Measurements from ENCODE around the gene CLASRP.
A peak's percentile ranks its signal among the peaks of the same experiment; 100 is the strongest.
"Not testable (repeated sequence)": the region's sequence is repeated elsewhere in the genome, so short reads cannot be mapped to it uniquely, and the experiment has no call there.

Gene CLASRP

GRCh38 chr19:45106363-45106762 is 67.5 kb downstream of the CLASRP start:
- not testable (repeated sequence) for DNase-seq

GRCh38 chr19:45107621-45108150 is 68.8 kb downstream of the CLASRP start:
- no peak for DNase-seq

DNA sequence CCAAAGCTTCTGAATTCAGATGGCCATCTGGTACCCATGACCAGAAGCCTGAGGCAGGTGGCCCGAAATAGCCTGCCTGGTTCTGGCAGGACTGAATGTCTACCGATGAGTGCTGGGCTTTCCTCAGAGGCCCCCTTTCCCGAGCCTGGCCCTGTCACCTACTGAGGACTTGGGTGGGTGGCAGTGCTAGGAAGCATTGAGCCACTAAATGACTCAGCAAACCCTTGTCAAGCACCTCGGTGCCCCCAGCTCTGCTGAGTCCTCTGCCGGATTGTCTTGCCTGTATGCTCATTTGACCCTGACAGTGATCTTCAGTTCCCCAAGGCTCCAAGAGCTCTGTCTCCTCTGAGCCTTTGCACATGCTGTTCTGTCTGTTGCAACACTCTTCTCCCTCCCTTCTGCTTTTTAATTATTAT is 72.0 kb downstream of the CLASRP start:
- DNase-seq = no peak

- DNase-seq = no peak
These were observed 73.4 kb downstream of the CLASRP start for GRCh38 chr19:45112111-45112827.

- no peak for DNase-seq
These were observed 74.8 kb downstream of the CLASRP start for GRCh38 chr19:45113628-45114027.

DNA sequence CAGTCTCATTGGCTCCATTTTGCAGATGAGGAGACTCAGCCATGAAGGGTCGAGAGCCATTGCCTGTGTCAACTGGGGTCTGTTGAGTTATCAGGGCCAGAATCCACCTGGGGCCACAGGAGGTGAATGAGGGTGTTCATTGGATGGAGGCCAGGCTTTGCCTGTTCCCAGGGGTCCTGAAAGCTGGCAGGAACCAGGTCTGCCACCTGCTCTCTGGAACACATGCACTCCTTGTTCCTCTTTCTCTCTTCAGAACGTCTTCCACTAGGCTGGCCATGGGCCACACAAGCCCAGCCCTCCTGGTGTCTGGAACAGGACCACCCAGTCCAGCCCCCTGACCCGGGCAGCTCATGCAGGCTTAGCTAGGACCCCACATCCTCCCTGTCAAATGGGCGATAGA is 75.3 kb downstream of the CLASRP start:
- DNase-seq = no peak

GRCh38 chr19:45115809-45116615 is 77.2 kb downstream of the CLASRP start:
- DNase-seq = no peak

GRCh38 chr19:45117167-45117594 is 78.3 kb downstream of the CLASRP start:
- peak; percentile 43 for DNase-seq

GRCh38 chr19:45117671-45118070 is 78.8 kb downstream of the CLASRP start:
- DNase-seq = no peak

GRCh38 chr19:45118106-45118505 is 79.3 kb downstream of the CLASRP start:
- no peak for DNase-seq

DNA sequence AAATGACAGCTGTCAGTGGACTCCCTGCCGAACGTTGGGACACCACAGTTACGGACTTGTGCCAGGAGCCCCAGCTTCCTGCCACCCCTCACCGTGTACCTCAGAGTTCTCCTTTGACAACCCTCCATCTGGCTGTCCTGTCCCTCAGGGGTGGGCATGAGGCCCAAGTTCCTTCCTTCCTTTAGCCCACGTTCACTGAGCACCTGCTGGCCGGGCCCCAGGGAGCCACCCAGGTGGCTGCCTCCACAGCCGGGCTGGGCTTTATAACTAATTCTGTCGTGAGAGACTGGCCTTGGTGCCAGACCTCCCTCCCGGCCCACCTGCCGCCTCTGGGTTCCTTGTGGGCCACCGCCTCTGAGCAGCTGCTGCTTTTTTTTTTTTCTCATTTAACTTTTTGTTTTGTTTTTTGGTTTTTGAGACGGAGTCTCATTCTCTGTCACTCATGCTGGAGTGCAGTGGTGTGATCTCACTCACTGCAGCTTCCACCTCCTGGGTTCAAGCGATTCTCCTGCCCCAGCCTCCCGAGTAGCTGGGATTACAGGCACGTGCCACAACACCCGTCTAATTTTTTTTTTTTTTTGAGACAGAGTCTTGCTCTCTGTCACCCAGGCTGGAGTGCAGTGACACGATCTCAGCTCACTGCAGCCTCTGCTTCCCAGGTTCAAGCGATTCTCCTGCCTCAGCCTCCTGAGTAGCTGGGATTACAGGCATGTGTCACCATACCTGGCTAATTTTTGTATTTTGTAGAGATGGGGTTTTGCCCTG is 79.9 kb downstream of the CLASRP start:
- not testable (repeated sequence) for DNase-seq

GRCh38 chr19:45119582-45119981 is 80.7 kb downstream of the CLASRP start:
- DNase-seq = no peak
